Stimulated activated CD8-positive, alpha-beta memory T cell treated with anti-CD3 and anti-CD28 coated beads, Interleukin-4, amount 100 ng/mL, for 1 hour (primary cell): ENCODE data around the gene HHATL.

Source experiments
- DNase-seq, 2 donors: peaks; one replicate each; pipeline ENCODE4 v3.0.0-alpha.2; 2020; ENCODE audit warnings: low read depth in 2 of 2, low spot score in 1 of 2

Gene HHATL

DNA sequence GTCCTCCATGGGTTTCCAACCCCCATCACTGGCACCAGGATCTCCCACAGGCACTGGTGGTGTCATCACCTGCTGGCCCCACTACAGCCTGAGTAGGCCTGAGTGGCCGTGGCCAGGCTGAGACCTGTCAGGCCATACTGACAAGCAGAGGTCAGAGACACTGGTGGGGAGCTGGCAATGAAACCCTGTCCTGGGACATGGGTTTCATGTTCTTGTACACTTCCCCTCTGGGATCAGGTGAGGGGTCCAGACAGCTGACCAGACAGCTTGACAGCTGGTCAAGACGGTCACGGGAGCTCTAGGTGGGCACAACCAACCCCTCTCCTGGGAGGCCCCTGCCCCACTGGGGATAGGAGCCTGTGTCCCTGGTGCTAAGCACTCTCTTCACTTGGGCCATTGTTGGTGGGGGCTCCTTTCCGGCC is 36.0 kb downstream of the HHATL start:
- DNase-seq, result no peak

DNA sequence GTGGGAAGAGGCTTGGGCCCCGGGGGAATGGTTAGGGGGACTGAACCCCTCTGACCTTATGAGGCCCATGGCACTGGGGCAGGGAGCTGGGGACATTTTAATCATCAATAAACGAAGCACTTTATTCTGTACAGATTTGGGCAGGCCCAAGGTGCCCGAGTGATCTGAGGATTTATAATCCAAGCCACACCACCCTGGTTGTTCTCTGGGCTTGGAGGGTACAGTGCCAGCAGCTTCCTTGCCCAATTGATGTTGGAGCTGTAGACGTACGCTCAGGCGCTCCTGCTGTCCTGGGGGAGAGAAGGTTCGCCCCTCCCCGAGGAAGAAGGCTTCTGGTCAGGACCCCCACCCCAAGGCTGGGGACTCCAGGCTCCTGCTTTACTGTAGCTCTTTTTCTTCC is 36.6 kb downstream of the HHATL start:
- DNase-seq, result no peak

DNA sequence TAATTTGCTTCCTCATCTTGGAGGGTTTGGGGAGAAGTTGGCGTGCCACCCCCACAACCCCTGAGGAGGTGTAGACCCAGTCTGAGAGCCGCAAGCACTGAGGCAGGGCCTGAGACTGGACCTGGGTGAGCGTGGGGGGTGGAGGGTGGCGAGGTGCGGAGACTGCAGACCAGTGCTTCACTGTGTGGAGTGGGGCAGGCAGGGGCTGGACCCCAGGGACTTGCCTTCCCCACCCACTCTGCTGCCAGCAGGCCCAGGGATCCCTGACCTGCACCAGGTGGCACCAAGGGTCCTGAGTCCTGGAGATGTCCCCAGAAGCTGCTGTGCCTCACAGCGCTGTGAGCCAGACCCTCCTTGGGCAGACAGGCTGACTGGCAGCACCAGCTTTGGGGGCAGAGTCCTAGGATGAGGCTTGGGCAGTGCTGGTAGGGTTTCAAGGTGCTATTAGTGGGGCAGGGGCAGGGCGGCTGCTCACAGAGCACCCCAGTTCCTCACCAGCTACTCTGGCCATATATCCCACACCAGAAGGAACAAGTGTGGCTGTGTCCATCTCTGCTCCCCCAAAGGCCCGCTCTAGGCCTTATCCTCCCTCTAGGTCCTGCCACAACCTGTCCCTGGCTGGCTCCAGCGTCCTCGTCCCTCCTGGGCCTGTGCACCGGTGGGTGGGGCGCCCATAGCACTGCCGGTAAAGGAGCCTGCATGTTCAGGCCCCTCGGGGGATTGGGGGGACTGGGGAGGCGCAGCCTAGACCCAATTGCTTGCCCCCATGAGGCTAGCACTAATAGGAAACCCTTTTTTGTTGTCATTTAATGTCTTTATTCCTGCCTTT is 37.3 kb downstream of the HHATL start:
- no peak for DNase-seq

DNA sequence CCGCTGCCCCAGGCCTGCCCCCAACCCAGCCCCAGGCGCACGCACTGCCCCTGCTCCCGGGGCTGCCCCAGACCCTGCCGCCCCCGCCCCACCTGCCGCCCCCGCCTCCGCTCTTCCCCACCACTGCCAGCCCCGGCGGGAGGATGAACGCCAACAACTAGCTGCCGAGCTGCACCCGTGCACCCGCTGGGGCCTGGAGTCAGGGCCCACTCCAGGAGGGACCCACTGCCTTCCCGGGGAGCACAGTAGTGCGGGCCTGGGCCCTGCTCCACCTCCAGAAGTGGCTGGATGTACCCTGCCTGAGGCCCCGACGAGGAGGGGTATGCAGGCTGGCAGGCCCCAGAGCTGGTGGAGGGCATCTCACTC is 38.2 kb downstream of the HHATL start:
- DNase-seq, result no peak

DNA sequence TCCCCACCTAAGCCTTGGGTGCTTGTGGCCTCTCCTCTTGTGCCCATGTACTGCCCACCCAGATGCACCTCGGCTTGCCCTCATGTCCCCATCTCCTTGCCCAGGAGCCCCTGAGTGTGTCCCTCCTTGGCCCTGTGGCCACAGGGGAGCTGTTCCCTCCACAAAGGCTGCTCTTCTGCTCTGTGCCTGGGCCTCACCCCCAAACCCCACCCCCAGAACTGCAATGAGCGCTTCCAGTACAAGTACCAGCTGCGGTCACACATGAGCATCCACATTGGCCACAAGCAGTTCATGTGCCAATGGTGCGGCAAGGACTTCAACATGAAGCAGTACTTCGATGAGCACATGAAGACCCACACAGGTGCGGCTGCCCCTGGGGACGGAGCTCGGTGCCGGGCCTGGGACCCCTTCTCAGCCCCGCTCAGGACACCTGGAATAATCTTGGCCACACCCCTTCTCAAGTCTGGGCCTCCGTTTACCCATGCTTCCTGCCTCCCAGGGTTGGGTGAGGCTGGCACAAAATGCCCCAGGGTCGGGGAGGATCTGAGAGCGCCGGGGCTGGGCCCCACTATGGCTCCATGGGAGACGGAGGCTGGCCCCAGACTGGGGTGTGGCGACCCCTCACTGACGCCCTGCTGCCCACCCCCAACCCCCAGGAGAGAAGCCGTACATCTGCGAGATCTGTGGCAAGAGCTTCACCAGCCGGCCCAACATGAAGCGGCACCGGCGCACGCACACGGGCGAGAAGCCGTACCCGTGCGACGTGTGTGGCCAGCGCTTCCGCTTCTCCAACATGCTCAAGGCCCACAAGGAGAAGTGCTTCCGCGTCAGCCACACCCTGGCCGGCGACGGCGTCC is 38.8 kb downstream of the HHATL start:
- no peak for DNase-seq

DNA sequence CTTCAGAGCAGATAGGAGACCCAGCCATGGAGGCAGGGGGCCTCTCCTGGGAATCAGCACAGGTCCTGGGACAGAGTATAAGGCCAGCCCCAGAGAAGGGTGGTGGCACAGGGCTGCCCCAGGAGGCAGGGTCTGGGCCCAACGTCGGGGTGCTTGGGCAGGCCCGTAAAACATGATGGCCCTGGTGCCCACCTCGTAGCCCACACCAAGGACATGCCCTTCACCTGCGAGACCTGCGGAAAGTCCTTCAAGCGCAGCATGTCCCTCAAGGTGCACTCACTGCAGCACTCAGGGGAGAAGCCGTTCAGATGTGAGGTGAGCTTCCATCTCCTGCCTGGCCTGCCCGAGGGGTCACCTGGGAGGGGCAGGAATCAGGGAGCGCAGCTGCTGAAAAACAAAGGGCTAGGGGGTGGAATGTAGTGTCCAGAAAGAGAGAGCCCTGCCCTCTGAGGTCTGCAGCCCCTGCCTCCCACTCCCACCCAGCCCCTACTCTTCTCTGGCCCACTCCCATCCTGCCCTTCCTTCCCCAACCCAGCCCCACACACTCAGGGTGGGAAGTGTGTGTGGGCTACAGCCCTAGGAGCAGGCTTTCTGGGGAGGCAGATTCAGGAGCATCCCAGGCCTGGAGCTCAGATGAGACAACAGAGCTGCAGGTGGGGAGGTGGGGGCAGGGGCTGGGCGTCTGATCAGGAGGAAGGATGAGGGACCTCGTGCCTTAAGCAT is 39.6 kb downstream of the HHATL start:
- DNase-seq, result no peak

DNA sequence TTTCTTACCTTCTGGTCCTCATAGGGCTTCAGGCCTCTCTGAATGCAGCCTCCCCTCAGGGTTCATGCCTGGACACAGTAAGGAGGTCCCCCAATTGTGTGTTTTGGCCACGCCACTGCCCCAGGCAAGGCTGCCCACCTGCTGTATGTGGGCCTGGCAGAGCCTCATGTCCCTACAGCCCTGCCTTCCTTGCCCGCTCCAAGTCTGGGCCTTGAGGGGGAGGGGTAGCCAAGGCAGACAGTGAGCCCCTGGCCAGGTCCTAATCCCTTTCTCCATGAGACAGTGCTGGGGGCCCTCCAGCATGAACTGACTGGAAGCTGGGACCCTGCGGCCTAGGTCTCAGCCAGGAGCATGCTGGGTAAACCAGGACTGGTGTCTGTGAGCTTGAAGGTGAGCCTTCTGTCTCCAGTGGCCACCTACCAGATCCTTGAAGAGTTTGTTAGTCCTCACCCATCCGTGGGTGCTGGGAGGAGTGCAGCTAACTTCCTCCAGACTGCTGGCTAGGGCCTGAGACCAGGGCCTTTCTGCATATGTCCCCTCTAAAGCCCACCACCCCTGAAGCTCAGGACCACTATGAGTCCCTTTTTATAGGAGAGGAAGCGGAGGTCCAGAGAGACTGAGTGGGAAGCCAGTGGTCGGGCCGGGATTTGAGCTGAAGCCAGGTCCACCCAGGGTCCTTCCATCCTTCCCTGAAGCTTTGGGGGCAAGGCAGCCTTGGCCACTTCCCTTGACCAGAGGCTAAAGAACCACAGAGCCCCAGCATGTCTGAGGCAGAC is 40.4 kb downstream of the HHATL start:
- no peak for DNase-seq

DNA sequence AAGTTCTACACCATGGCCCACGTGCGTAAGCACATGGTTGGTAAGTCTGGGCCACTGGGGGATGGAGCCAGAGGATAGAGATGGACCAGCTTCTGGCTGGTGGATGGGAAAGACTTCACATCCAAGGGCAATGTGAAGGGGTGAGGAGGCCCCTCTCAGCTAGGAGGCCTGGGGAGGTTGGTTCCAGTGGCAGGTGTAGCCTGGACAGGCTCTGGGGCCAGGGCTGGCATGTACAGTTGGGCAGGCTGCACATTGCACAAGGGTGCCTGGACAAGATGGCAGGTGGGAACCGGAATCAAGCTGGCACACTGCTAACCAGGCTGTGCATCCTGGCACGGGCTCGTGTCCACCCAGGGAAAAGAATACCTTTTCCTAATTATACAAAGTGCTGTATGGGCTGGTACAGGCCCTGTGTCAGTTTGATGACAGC is 41.0 kb downstream of the HHATL start:
- no peak for DNase-seq

DNA sequence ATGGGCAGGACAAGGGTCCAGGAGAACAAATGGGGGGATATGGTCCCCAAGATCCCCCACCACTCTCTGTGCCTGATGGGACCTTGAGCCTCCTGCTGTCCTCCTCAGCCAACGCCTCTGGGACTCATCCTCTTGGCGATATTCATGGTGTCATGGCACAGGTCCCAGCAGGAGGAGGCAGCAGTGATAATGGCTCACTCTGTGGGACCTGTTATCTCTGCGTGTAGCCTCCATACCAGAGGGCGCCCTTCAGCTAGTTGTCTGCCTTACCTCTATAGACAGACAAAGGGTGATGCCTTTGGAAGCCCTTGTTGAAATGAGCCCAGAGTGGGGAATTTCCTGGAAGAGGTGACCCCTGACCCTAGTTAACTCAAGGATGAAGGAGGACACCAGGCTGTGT is 41.7 kb downstream of the HHATL start:
- DNase-seq, result no peak

DNA sequence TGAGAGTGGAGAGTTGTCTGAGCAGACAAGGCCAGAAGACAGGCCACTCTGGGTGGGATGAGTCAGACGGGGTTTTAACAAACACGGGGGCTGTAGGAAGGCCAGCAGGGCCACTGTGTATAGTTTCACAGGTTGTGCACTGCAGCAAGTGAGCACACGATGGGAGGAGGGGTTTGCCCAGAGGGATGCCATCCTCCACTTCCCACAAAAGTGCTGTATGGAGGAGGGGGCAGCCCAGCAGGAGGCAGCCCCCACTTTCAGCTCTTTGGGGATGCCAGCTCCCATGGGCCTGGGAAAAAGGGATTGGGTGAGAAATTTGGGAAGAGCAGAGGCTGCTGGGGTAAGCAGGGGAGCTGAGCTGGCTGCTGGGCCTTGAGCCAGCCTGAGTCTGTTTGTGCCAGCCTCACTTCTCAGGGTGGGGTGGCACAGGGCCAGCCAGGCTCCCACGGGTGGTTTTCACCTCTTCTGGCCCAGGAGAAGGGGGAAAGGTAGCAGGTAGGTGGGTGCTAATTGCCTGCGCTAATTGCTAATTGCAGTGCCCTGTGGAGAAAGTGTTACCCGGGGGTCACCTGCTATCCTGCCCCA is 42.4 kb downstream of the HHATL start:
- no peak for DNase-seq

DNA sequence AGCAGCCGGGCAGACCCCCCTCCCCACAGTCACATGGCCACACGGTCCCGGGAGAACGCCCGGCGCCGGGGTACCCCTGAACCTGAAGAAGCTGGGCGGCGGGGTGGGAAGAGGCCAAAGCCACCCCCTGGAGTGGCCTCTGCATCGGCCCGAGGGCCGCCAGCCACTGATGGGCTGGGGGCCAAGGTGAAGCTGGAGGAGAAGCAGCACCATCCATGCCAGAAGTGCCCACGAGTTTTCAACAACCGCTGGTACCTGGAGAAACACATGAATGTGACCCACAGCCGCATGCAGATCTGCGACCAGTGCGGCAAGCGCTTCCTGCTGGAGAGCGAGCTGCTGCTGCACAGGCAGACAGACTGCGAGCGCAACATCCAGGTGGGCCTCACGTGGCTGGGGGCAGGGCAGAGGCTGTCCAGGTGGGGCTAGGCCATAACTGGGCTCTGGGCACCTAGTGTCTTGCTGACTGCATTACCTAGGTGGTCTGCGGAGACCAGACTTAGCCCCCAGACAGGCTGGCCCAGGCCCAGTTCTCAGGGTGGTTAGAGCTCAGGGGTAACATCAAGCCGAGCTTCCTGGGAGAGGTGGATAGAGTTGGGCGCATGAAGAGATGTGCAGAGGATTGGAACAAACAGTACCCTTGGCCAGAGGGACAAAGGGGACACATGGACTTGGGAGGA is 43.0 kb downstream of the HHATL start:
- no peak for DNase-seq

DNA sequence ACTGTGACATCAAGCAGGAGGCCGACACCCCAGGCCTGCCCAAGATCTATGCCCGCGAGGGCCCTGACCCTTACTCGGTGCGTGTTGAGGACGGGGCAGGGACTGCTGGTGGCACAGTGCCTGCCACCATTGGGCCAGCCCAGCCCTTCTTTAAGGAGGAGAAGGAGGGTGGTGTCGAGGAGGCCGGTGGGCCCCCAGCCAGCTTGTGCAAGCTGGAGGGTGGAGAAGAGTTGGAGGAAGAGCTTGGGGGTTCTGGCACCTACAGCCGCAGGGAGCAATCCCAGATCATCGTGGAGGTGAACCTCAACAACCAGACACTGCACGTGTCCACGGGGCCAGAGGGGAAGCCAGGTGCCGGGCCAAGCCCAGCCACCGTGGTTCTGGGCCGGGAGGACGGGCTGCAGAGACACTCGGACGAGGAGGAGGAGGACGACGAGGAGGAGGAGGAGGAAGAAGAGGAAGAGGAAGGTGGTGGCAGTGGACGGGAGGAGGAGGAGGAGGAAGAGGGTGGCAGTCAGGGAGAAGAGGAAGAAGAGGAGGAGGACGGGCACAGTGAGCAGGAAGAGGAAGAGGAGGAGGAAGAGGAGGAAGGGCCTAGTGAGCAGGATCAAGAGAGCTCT is 43.7 kb downstream of the HHATL start:
- DNase-seq, result no peak

DNA sequence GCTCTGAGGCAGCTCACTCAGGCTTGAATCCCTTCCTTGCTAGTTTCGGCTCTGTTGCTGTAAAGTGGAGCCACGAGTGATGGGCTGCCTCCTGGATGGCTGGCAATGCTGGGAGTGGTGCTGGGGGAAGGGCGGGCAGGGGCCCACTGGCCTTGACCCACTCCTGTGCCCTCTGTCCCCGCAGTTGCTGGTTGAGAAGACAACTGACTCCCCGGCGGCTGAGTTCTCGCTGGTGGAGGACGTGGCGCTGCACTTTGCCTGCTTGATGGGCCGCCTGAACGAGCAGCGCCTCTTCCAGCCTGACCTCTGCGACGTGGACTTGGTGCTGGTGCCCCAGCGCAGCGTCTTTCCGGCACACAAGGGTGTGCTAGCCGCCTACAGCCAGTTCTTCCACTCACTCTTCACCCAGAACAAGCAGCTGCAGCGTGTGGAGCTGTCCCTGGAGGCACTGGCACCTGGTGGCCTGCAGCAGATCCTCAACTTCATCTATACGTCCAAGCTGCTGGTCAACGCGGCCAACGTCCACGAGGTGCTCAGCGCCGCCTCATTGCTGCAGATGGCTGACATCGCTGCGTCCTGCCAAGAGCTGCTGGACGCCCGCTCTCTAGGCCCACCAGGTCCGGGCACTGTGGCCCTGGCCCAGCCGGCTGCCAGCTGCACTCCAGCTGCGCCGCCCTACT is 44.4 kb downstream of the HHATL start:
- DNase-seq, result no peak

DNA sequence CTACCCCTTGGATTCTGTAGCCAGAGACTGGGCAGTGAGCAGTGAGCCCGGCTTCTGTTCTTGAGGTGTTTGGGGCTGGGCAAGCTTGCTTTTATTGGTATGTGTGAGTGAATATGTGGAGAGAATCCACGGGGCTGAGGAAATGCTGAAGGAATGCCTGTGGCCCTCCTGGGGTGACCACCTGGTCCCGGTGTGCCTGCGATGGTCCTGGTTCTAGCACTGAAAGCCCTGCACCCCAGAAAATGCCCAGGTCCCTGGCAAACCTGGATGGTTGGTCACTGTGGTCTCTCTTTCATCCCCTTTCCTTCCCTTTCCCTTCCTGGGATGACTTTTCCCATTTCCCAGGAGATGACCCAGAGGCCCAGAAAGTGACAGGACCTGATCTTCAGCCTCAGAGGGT is 44.9 kb downstream of the HHATL start:
- no peak for DNase-seq

DNA sequence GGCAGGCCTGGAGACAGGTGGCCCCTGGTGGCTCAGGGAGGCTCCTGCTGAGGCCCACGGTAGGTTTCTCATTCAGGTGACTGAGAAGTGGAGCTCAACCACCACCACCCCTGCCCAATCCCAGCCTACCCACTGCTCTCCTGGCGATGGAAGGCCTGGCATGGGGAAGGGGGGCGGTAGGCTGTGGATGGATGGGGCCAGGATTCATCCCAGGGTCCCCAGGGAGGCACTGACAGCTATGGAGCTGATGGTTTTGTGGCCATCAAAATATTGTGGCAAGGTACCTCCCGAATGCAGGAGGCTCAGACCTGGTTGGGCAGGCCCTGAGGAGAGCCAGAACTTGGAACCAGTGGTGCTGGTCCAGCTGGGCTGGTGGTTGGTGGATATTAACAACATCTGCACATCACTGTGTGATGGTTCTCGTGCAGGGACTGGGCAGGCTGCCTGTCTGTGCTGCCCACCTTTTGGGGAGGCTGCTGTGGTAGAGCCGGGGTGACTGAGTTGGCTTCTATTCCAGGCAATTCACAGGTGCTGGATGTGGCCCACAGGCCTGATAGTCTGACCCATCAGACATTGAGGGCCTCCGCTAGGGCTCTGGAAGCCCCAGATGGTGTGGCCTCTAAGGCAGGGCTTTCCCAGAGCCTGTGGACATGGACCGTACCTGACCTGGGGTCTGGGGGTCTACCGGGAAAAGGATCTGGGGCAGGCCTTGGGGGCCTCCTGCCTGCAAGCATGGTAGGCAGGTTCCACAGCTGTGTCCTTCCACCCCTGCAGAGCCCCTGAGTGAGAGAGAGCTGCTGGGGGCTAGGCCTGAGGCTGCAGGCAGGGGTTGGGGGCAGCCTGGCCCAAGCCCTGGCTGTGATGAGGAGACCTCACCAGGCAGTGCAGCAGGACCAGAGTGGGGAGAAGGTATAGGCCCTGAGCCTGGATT is 45.7 kb downstream of the HHATL start:
- no peak for DNase-seq

DNA sequence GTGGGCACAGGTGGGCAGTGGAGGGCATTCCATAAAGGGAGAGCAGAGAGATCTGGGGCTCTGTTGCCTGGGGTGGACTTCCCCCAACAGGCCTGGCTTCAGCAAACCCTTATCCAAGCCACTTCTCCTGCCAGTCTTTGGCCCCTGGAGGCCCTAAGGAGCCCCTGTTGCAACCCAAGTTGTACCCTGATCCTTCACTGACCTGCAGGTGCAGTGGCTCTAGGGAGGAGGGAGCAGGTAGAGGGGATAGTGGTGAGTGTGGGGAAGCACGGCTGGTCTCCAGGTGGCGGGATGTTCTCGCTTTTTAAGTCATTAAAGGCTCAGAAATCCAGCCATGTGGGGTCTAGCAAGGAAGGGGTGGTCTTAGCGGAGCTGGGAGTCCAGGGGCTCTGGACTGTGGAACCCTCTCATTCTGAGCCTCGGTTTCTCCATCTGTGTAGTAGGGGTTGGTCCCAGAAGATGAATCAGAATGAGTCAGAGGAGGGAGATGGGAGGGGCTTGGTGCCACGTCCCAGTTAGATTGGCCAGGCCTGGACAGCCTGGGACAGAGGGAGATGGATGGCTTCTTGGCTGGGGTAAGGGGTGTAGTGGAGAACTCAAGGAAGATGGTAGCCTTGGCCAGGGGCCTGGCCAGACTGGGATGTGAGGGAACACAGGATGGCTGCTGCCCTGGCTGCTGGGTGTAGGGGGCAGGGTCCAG is 46.5 kb downstream of the HHATL start:
- DNase-seq, result no peak

DNA sequence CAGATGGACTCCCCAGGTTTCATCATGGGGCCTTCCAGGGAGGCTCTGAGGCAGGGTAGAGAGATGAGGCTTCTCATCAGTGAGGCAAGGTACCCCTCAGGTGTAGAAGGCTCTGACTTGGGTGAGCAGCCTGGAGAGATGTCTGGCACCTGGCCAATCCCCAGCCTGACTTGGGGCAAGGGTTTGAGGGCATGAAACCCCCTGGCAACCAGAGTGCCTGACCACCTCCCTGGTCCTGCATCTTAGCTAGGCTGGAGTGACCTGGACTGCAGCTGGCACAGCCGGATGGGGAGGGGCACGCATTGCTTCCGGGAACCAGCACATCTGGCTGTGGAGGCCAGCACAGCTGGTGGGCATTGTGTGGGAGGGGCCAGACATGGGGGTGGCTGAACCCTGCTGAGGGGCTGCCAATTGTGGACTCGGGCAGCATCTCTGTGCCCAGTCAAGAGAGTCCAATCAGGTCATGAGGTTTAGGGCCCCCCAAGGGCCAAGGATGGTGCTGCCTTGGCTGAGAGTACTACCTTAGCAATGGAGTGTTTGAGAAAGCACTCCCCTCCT is 47.2 kb downstream of the HHATL start:
- no peak for DNase-seq
